Thyroid gland (tissue), 4 donors: Measurements from ENCODE around the gene MRPL33.

ENCODE experiments used
- POLR2A ChIP-seq, 2 donors: fragments of 450-650 bp; IDR thresholded peaks; one replicate each; pipeline ENCODE4 v1.6.1; 2017; ENCODE audit warnings: antibody characterized with exemption in 2 of 2, mild to moderate bottlenecking in 2 of 2, moderate library complexity in 1 of 2
- TF ChIP-seq, protein P1 (sequence below), 6 experiments: fragments of 200-600 bp in 3 of 6; fragments of 450-650 bp in 3 of 6; sonication (generic) in 3 of 6; IDR thresholded peaks; one replicate each; pipeline ENCODE4 v1.5.1; 2016 to 2019; ENCODE audit warnings: antibody characterized with exemption in 6 of 6, mild to moderate bottlenecking in 2 of 6, inconsistent platforms in 1 of 6, moderate library complexity in 1 of 6

- TF ChIP-seq, protein P1, sequence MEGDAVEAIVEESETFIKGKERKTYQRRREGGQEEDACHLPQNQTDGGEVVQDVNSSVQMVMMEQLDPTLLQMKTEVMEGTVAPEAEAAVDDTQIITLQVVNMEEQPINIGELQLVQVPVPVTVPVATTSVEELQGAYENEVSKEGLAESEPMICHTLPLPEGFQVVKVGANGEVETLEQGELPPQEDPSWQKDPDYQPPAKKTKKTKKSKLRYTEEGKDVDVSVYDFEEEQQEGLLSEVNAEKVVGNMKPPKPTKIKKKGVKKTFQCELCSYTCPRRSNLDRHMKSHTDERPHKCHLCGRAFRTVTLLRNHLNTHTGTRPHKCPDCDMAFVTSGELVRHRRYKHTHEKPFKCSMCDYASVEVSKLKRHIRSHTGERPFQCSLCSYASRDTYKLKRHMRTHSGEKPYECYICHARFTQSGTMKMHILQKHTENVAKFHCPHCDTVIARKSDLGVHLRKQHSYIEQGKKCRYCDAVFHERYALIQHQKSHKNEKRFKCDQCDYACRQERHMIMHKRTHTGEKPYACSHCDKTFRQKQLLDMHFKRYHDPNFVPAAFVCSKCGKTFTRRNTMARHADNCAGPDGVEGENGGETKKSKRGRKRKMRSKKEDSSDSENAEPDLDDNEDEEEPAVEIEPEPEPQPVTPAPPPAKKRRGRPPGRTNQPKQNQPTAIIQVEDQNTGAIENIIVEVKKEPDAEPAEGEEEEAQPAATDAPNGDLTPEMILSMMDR (IDR thresholded peaks at IDR 0.05) = no peak
- TF ChIP-seq POLR2A (IDR thresholded peaks at IDR 0.05) = no peak
Observed at GRCh38 chr2:27721884-27722485, 49.5 kb upstream of the MRPL33 start.
